Activated naive CD8-positive, alpha-beta T cell treated with anti-CD3 and anti-CD28 coated beads, Interleukin-2, amount 50 U/mL, for 24 hours (primary cell): ENCODE data around the gene KAT6B.
A peak's percentile ranks its signal among the peaks of the same experiment; 100 is the strongest.
"Not testable (repeated sequence)": the region's sequence is repeated elsewhere in the genome, so short reads cannot be mapped to it uniquely, and the experiment has no call there.

ENCODE experiments used
- ATAC-seq: fragments of 150-1000 bp; cut with Tn5 transposase; one replicate; pipeline ENCODE4 v1.10.0; 2021
- DNase-seq: peaks from one replicate; pipeline ENCODE4 v3.0.0; 2021
- H3K27ac Mint-ChIP-seq: one replicate; pipeline ENCODE4 v1.8.0; 2021; ENCODE audit warnings: mild to moderate bottlenecking, mixed read lengths
- H3K27me3 Mint-ChIP-seq: one replicate; pipeline ENCODE4 v1.8.0; 2021; ENCODE audit warnings: mixed read lengths
- H3K36me3 Mint-ChIP-seq: one replicate; pipeline ENCODE4 v1.8.0; 2021; ENCODE audit warnings: low read depth, mixed read lengths
- H3K4me1 Mint-ChIP-seq: one replicate; pipeline ENCODE4 v1.8.0; 2021; ENCODE audit warnings: mixed read lengths
- H3K4me3 Mint-ChIP-seq: one replicate; pipeline ENCODE4 v1.8.0; 2021; ENCODE audit warnings: mild to moderate bottlenecking, moderate library complexity, mixed read lengths
- H3K9me3 Mint-ChIP-seq: one replicate; pipeline ENCODE4 v1.8.0; 2021; ENCODE audit warnings: mixed read lengths

KAT6B gene

DNA sequence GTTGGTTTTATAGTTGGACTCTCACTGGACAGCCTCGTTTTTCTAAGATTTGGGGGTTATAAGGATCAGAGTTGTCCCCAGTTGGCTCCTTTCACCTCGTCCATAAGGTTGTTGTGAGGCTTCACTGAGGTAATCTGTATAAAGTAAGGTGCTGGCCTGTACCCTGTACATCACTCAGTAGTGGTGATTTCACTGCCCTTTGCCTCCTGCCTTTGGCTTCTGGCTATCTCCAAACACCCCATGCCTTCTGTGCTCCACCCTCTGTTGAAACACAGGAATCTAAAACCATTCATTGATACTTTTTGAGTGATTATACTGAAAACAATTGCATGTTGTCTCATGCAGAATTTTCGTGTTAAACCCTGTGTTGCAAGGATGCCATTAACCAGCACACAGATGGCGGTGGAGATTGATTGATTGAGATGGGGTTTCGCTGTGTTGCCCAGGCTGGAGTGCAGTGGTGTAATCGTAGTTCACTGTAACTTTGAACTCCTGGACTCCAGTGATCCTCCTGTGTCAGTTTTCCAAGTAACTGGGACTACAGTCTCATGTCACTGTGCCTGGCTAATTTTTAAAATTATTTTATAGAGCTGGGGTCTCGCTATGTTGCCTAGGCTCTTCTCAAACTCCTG lies 55.0 kb downstream of the KAT6B start:
- ATAC-seq: no peak
- Mint-ChIP-seq H3K9me3 (no peaks in the 10 kb centered on the region), H3K27ac (no peak overlapping the region), H3K4me3 (no peak overlapping the region), H3K36me3 (no peaks in the 10 kb centered on the region), H3K4me1 (peaks cover 20% of the 10 kb centered on the region), H3K27me3 (no peaks in the 10 kb centered on the region)
- no peak for DNase-seq

DNA sequence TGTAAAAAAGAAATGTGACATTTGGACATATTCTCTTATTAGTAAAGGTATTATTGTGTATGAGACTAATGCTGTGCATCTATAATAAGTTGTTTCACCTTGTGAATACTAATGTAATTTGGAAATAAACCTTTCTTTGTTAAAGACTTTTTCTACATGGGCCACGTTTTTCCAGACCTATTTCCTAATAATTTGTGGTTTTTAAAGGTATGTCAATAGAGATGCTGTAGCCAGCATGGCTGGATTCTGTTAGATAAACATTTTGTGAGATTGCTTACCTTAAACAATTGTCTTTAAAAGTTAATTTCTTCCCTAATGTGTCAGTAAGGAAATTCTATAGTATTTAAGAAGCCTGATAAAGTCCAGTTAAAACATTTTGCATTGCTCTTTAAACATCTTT lies 56.0 kb downstream of the KAT6B start:
- no peak for ATAC-seq
- H3K4me1 Mint-ChIP-seq: peaks cover 26% of the 10 kb centered on the region
- H3K36me3 Mint-ChIP-seq: no peaks in the 10 kb centered on the region
- DNase-seq: no peak
- no peak overlapping the region for H3K27ac Mint-ChIP-seq
- no peak overlapping the region for H3K4me3 Mint-ChIP-seq
- no peaks in the 10 kb centered on the region for H3K9me3 Mint-ChIP-seq
- H3K27me3 Mint-ChIP-seq: no peaks in the 10 kb centered on the region

DNA sequence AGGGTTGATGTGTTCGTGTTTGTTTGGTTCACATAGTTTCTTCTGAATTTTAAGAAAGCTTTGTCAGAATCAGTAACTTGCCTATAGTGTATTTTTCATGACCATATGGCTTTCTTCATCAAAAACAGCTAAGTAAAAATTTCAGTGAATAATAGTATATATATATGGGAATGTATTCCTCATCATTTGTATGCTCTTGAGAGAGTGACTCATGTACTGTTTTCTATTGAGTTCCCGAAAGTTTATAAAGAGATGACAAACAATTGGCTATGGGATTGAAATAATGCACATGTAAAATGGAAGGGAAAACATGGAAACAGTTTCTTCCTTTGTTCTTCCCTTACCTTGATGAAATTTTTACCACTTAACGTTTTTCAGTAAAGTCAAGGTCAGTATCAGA lies 56.4 kb downstream of the KAT6B start:
- Mint-ChIP-seq H3K4me1 (peaks cover 29% of the 10 kb centered on the region), H3K4me3 (no peak overlapping the region), H3K27me3 (no peaks in the 10 kb centered on the region), H3K36me3 (no peaks in the 10 kb centered on the region), H3K27ac (no peak overlapping the region), H3K9me3 (no peaks in the 10 kb centered on the region)
- ATAC-seq (no peak), DNase-seq (no peak)

DNA sequence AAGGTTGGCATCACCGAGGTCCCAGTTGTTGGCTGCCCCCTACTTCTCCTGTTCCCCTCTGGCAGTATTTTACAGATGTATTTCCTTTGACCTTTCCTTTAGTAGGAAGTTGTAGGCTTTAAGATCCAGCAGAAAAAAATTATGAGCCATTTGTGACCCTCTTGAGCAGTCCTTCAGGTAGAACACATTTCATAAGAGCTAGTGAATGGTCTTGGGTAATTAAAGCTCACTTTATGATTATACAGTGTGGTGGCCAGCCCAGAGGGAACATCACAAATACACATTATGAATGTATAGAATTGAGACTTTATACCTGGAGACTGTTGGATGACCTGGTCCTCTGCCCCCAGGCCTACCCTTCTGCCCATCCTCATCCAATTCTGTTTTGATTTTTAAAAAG lies 57.0 kb downstream of the KAT6B start:
- no peaks in the 10 kb centered on the region for H3K9me3 Mint-ChIP-seq
- H3K4me1 Mint-ChIP-seq: peaks cover 31% of the 10 kb centered on the region
- no peaks in the 10 kb centered on the region for H3K27me3 Mint-ChIP-seq
- H3K36me3 Mint-ChIP-seq: no peaks in the 10 kb centered on the region
- no peak for ATAC-seq
- no peak overlapping the region for H3K4me3 Mint-ChIP-seq
- H3K27ac Mint-ChIP-seq: no peak overlapping the region
- no peak for DNase-seq

DNA sequence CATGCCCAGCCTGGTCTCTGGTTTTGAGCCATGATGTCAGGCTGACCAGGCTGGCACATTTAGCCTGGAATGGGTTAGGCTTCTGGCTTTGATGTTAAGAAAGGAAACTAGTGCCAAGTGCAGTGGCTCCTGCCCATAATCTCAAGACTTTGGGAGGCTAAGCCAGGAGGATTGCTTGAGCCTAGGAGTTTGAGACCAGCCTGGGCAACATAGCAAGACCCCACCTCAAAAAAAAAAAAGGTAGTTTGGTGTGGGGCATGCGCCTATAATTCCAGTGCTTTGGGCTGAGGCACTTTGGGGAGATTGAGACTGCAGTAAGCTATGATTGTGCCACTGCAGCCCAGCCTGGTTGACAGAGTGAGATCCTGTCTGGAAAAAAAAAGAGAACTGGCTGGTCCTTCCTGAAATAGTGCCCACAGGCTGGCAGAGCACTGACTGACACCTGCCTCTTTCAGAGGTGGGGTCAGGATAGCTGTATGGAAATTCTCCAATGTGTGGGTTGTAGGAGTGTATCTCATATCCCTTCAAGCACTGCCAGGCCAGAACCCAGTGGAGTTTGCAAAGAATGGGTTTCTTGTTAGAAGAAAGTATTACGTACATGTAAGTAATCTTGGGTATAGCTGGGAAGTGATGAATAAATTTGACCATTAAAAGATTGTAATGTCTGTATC lies 61.3 kb downstream of the KAT6B start:
- H3K27ac Mint-ChIP-seq: no peak overlapping the region
- no peaks in the 10 kb centered on the region for H3K36me3 Mint-ChIP-seq
- H3K4me3 Mint-ChIP-seq: no peak overlapping the region
- H3K4me1 Mint-ChIP-seq: peaks cover 36% of the 10 kb centered on the region
- DNase-seq (no peak), ATAC-seq (no peak)
- no peaks in the 10 kb centered on the region for H3K9me3 Mint-ChIP-seq
- H3K27me3 Mint-ChIP-seq: no peaks in the 10 kb centered on the region

DNA sequence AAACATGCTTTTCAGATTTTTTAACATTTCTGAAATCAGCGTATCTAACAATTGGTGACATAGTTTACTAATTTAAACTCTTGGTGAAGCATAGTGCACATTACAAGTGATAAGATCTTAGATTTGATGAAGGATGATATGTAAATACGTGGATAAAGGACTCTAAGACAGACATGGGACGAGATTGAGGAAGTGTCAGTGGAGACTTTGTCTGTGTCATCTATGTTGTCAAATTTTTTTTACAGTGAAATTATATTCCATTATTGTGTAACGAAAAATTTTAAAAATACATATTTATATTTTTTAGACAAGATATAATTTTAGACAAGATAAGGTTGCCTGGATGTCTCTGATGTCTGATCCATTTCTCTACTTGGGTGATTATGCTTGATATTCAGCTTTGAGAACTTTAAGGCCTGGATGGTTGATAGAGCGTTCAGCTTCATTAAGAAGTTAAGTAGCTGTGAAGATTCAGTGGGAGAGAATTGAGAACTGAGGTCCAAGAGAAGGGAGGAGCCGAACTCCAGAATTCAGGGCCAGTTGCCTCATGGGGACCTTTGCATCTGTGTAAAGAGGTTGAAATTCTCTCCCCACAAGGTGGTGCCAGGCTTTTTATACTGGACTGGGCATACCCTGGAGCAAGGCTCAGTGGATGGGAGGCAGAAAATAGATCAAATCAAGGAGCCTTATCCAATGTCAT lies 62.7 kb downstream of the KAT6B start:
- Mint-ChIP-seq H3K27ac (no peak overlapping the region), H3K36me3 (no peaks in the 10 kb centered on the region), H3K4me1 (peaks cover 34% of the 10 kb centered on the region), H3K9me3 (no peaks in the 10 kb centered on the region), H3K4me3 (no peak overlapping the region), H3K27me3 (no peaks in the 10 kb centered on the region)
- ATAC-seq (no peak), DNase-seq (no peak)

DNA sequence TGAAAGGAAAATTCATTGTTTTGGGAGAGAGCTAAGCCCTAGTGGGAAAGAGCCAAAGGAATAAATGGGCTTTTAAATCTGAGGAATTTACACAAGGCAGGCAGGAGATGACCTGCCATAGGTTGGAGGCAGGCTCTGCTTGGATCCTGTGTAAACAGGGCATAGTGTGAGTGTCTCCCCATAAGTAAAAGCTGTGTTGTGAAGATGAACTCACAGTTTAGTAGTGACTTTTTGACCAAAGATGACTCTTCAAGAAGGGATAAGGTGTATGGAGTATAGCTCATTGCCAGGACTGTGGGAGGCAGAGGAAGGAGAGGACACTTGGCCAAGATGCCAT lies 63.2 kb downstream of the KAT6B start:
- no peaks in the 10 kb centered on the region for H3K36me3 Mint-ChIP-seq
- no peak overlapping the region for H3K4me3 Mint-ChIP-seq
- no peaks in the 10 kb centered on the region for H3K9me3 Mint-ChIP-seq
- no peak overlapping the region for H3K27ac Mint-ChIP-seq
- H3K27me3 Mint-ChIP-seq: no peaks in the 10 kb centered on the region
- ATAC-seq (no peak), DNase-seq (no peak)
- H3K4me1 Mint-ChIP-seq: peaks cover 36% of the 10 kb centered on the region

DNA sequence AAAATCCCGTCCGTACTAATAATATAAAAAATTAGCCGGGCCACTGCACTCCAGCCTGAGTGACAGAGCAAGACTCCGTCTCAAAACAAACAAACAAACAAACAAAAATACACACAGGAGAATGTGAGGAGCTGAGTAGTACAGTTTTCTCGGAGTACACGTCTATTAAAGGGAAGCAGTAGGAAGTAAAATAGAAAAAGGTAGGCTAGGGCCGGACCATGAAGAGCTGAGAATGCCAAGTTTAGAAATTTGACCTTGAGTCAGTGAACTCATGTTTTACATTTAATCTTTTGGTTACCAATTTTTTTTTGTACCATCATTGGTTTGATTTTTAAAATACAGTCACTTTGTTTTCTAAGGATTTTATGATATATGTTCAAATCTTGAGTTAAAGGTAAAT lies 64.1 kb downstream of the KAT6B start:
- Mint-ChIP-seq H3K4me1 (peaks cover 38% of the 10 kb centered on the region), H3K27me3 (no peaks in the 10 kb centered on the region), H3K4me3 (no peak overlapping the region), H3K36me3 (no peaks in the 10 kb centered on the region), H3K9me3 (no peaks in the 10 kb centered on the region), H3K27ac (no peak overlapping the region)
- DNase-seq (no peak), ATAC-seq (no peak)

DNA sequence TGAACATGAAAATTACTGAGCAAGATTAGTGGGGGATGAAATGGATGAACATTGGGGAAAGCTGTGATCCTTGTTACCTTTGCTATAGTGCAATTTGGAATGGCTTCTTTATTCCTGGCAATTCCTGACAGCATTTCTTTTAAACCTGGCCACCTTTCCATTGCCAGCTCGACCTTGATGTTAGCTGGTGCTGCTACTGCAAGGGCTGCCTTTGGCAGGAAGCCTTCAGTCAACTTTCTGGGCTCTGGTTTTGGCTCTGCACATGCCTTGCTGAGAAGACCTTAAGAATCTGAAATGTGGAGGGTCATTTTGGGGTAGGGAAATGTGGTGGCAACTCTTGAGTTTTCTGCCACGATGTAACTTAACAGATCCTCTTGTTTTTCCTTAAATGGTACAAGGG lies 64.7 kb downstream of the KAT6B start:
- Mint-ChIP-seq H3K4me3 (no peak overlapping the region), H3K27ac (no peak overlapping the region), H3K9me3 (no peaks in the 10 kb centered on the region), H3K4me1 (peaks cover 37% of the 10 kb centered on the region), H3K27me3 (no peaks in the 10 kb centered on the region), H3K36me3 (no peaks in the 10 kb centered on the region)
- DNase-seq (no peak), ATAC-seq (no peak)

DNA sequence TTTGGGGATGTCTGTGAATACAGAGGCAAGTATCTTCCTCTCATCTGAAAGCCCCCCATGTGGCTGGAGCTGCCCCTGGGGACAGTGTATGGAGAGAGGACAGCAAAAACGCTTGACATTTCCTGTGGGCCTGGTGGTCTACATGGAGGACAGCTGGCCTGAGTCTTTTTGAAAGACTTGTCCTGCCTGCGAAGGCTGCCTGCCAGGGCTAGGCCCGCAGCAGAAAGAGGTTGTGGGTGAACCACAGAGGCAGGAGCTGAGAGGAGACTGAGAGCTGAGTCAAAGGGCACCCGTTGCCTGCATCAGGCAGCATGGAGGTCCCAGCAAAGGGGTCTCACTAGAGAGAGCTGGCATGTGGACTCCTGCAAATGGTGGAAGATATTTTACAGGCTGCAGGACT lies 66.4 kb downstream of the KAT6B start:
- Mint-ChIP-seq H3K27me3 (no peaks in the 10 kb centered on the region), H3K27ac (no peak overlapping the region), H3K4me3 (no peak overlapping the region), H3K36me3 (no peaks in the 10 kb centered on the region), H3K9me3 (no peaks in the 10 kb centered on the region), H3K4me1 (peaks cover 40% of the 10 kb centered on the region)
- peak; percentile 52 for ATAC-seq
- no peak for DNase-seq

DNA sequence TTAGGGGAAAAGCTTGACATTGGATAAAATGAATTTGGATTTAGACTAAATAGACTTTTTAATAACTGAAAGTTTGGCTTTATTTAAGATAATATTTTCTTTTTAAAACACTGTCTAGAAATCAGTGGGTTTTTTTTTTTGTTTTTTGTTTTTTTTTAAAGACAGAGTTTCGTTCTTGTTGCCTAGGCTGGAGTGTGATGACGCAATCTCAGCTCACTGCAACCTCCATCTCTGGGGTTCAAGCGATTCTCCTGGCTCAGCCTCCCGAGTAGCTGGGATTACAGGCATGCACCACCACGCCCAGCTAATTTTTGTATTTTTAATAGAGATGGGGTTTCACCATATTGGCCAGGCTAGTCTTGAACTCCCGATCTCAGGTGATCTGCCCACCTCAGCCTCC lies 66.9 kb downstream of the KAT6B start:
- not testable (repeated sequence) for ATAC-seq, H3K4me3 Mint-ChIP-seq, H3K36me3 Mint-ChIP-seq, DNase-seq, H3K27ac Mint-ChIP-seq, H3K27me3 Mint-ChIP-seq, H3K9me3 Mint-ChIP-seq
- peaks cover 42% of the 10 kb centered on the region for H3K4me1 Mint-ChIP-seq

DNA sequence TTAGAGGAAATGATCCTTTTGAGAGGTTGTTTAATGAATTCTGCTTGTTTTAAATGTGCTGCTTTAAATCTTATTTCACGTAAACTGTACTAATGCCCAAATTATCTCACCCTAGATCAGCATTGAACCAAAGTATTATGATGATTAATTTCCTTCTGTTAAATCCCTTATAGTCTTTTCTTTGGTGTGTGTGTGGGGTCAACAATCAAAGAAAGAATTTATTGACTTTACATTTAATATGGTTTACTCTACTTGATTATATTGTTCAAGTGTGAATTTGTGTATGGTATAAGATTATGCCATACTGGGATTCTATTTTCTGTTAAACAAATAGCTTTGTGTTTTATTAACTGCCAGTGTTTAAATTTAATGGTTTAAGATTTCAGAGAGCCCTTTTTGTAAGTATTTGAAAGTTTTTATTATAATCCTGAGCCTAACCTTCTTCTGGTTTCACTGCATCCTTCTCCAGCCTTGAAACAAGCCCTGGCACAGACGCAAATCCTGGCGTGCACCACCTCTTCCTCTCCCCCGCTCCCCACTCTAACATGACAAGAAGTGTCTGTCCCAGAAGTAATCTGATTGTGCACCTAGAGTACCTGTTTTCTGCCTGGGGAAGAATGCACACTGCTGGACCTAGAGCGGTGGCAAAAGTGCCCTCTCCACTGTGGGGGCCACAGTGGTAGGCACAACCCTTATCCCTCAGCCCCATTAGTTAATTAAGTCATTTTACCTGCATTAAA lies 70.6 kb downstream of the KAT6B start:
- H3K4me3 Mint-ChIP-seq: no peak overlapping the region
- peaks cover 62% of the 10 kb centered on the region for H3K4me1 Mint-ChIP-seq
- no peaks in the 10 kb centered on the region for H3K36me3 Mint-ChIP-seq

DNA sequence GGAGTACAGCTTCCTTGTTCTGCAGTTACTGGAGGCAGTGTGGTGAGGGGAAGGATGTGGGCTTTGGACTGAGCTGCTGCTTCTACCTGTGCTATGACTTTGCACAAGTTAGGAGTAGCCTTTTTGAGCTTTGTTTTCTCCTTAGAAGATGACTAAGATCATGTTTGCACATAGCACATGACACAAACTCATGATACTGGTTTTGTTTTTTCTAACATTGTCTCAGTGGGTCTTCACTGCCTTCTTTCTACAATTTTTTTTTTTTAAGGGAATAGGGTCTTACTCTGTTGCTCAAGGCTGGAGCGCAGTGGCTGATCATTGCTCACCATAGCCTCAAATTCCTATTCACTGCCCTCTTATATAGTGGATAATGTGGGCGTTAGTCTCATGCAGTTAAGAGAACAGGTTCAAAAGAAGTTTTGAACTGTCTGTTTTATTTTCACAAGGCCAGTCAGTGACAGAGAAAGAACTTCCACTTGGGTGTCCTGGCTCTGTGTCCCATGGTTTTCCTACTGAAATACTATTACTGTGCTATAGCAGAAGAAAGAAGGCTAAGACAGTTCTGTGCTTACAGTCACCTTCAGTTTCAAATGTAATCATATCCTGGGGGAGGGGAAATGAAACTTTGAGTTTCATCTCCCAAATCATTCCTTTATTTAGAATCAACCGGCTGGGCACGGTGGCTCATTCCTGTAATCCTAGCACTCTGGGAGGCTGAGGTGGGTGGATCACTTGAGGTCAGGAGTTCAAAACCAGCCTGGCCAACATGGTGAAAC lies 72.0 kb downstream of the KAT6B start:
- no peak for DNase-seq
- Mint-ChIP-seq H3K4me3 (no peak overlapping the region), H3K36me3 (no peaks in the 10 kb centered on the region), H3K4me1 (peaks cover 60% of the 10 kb centered on the region), H3K9me3 (no peaks in the 10 kb centered on the region), H3K27ac (peak overlapping the region; percentile 53), H3K27me3 (no peaks in the 10 kb centered on the region)
- peak; percentile 57 for ATAC-seq

More for the DNA sequence above, 70.6 kb downstream of the KAT6B start:
- DNase-seq: no peak
- Mint-ChIP-seq H3K27me3 (no peaks in the 10 kb centered on the region), H3K9me3 (no peaks in the 10 kb centered on the region), H3K27ac (no peak overlapping the region)
- no peak for ATAC-seq

DNA sequence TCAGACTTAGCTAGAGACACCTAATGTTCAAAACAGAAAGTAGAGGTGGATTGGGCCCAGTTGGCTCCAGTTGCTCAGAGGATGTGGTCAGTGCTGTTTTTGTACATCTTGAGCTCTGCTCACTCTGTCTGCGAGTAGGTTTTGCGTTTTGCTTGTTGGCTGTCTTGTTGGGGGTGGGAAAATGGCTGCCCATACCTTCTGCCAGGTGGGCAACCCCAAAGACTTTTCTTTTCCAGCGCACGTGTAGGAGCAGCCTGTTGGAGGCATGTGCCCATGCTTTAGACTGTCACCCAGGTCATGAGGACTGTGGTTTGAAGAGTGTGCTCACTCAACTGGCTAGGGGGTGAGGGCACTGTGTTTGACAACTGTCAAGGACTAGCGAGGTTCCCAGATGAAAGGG lies 73.9 kb downstream of the KAT6B start:
- Mint-ChIP-seq H3K9me3 (no peaks in the 10 kb centered on the region), H3K4me1 (peaks cover 66% of the 10 kb centered on the region), H3K27ac (peak overlapping the region; percentile 68), H3K36me3 (no peaks in the 10 kb centered on the region), H3K27me3 (no peaks in the 10 kb centered on the region), H3K4me3 (no peak overlapping the region)
- ATAC-seq (peak; percentile 42), DNase-seq (peak; percentile 16)
